Astrocyte (in vitro differentiated cells and primary cell): ENCODE results near the gene EDNRB. TPM values are rescaled to one million over a fixed set of nuclear protein-coding genes. Genes with fewer than 3 reads are reported as not detected.

Source experiments
- DNase-seq: peaks from one replicate; pipeline ENCODE4 v3.0.0-alpha.2; 2010; ENCODE audit warnings: low read depth
- FAIRE-seq: peaks from 2 replicates; lab custom pipeline; 2011; peaks lifted over from hg19 to GRCh38; lab: Jason Lieb, UNC
- H2AFZ ChIP-seq: 2 replicates; pipeline ENCODE4 v1.6.0; 2012; ENCODE audit warnings: low read depth, low read length, inconsistent platforms
- H3K27ac ChIP-seq: 2 replicates; pipeline ENCODE4 v1.5.1; 2011; ENCODE audit warnings: low read depth, low read length, inconsistent platforms
- H3K27me3 ChIP-seq: 2 replicates; pipeline ENCODE4 v1.6.0; 2011; ENCODE audit warnings: low read length, inconsistent platforms; ENCODE audit not compliant: insufficient read depth
- H3K36me3 ChIP-seq: 2 replicates; pipeline ENCODE4 v1.5.1; 2011; ENCODE audit warnings: low read length, inconsistent platforms; ENCODE audit not compliant: insufficient read depth
- H3K4me1 ChIP-seq: 2 replicates; pipeline ENCODE4 v1.5.1; 2011; ENCODE audit warnings: low read length, inconsistent platforms; ENCODE audit not compliant: insufficient read depth
- H3K4me2 ChIP-seq: 2 replicates; pipeline ENCODE4 v1.6.0; 2012; ENCODE audit warnings: low read length, inconsistent platforms
- H3K4me3 ChIP-seq: 2 replicates; pipeline ENCODE4 v1.5.1; 2011; ENCODE audit warnings: low read depth, mild to moderate bottlenecking, low read length, inconsistent platforms; ENCODE audit not compliant: insufficient read depth
- H3K79me2 ChIP-seq: 2 replicates; pipeline ENCODE4 v1.6.0; 2012; ENCODE audit warnings: mild to moderate bottlenecking, low read length, inconsistent platforms; ENCODE audit not compliant: insufficient read depth
- H3K9ac ChIP-seq: 2 replicates; pipeline ENCODE4 v1.6.0; 2012; ENCODE audit warnings: mild to moderate bottlenecking, low read length, inconsistent platforms
- H3K9me3 ChIP-seq: 2 replicates; pipeline ENCODE4 v1.5.1; 2012; ENCODE audit warnings: low read depth, mild to moderate bottlenecking, low read length, inconsistent platforms; ENCODE audit not compliant: insufficient read depth
- H4K20me1 ChIP-seq: 2 replicates; pipeline ENCODE4 v1.6.0; 2012; ENCODE audit warnings: low read length, inconsistent platforms; ENCODE audit not compliant: insufficient read depth
- H3K27ac Mint-ChIP-seq: one replicate; pipeline ENCODE4 v1.8.0; 2021; ENCODE audit warnings: mild to moderate bottlenecking, mixed read lengths; ENCODE audit not compliant: unreplicated experiment
- H3K27me3 Mint-ChIP-seq: one replicate; pipeline ENCODE4 v1.8.0; 2021; ENCODE audit warnings: low read depth, mixed read lengths; ENCODE audit not compliant: unreplicated experiment
- H3K36me3 Mint-ChIP-seq: one replicate; pipeline ENCODE4 v1.8.0; 2021; ENCODE audit warnings: low read depth, mixed read lengths; ENCODE audit not compliant: unreplicated experiment
- H3K4me1 Mint-ChIP-seq: one replicate; pipeline ENCODE4 v1.8.0; 2021; ENCODE audit warnings: low read depth, mixed read lengths; ENCODE audit not compliant: unreplicated experiment
- H3K4me3 Mint-ChIP-seq: one replicate; pipeline ENCODE4 v1.8.0; 2021; ENCODE audit warnings: mild to moderate bottlenecking, moderate library complexity, mixed read lengths; ENCODE audit not compliant: unreplicated experiment
- H3K9me3 Mint-ChIP-seq: one replicate; pipeline ENCODE4 v1.8.0; 2021; ENCODE audit warnings: mild to moderate bottlenecking, mixed read lengths; ENCODE audit not compliant: unreplicated experiment
- CTCF ChIP-seq: IDR thresholded peaks from 2 replicates; pipeline ENCODE4 v1.5.1; 2011; ENCODE audit warnings: low read depth, mild to moderate bottlenecking, inconsistent platforms, low read length, moderate library complexity; ENCODE audit not compliant: insufficient read depth
- EZH2 ChIP-seq: IDR thresholded peaks from 2 replicates; pipeline ENCODE4 v1.6.1; 2012; ENCODE audit warnings: mild to moderate bottlenecking, low read length, inconsistent platforms; ENCODE audit not compliant: insufficient read depth
- total RNA-seq: library from RNA; stranded (reverse); gene quantifications from 2 replicates; pipeline ENCODE4 v1.2.1, GENCODE V29; 2021

EDNRB gene
- total RNA-seq, 1 donor from 2014 or later = 3.2 TPM

- Histone ChIP-seq H4K20me1 (no peaks in the 10 kb centered on the region), H3K9me3 (no peaks in the 10 kb centered on the region), H2AFZ (no peak overlapping the region), H3K4me2 (no peak overlapping the region), H3K27me3 (no peaks in the 10 kb centered on the region), H3K79me2 (no peaks in the 10 kb centered on the region), H3K4me1 (no peaks in the 10 kb centered on the region), H3K9ac (no peak overlapping the region), H3K4me3 (no peak overlapping the region), H3K36me3 (no peaks in the 10 kb centered on the region), H3K27ac (no peak overlapping the region)
- Mint-ChIP-seq H3K27me3 (no peaks in the 10 kb centered on the region), H3K4me3 (no peak overlapping the region), H3K4me1 (no peaks in the 10 kb centered on the region), H3K36me3 (no peaks in the 10 kb centered on the region), H3K9me3 (peaks cover 4% of the 10 kb centered on the region), H3K27ac (no peak overlapping the region)
- no peak for FAIRE-seq
- no peak for TF ChIP-seq CTCF
- no peak for TF ChIP-seq EZH2
- no peak for DNase-seq
These were observed 14.6 kb downstream of the EDNRB start for GRCh38 chr13:77904031-77904430.

GRCh38 chr13:77903435-77903834 is 15.2 kb downstream of the EDNRB start:
- DNase-seq = no peak
- H3K4me3 Mint-ChIP-seq = no peak overlapping the region
- H3K27ac Mint-ChIP-seq = no peak overlapping the region
- no peak for FAIRE-seq
- no peaks in the 10 kb centered on the region for H3K36me3 Mint-ChIP-seq
- Histone ChIP-seq H3K4me1 (no peaks in the 10 kb centered on the region), H3K9me3 (no peaks in the 10 kb centered on the region), H3K27ac (no peak overlapping the region), H3K4me3 (no peak overlapping the region), H4K20me1 (no peaks in the 10 kb centered on the region), H2AFZ (no peak overlapping the region), H3K36me3 (no peaks in the 10 kb centered on the region), H3K9ac (no peak overlapping the region), H3K4me2 (no peak overlapping the region), H3K79me2 (no peaks in the 10 kb centered on the region), H3K27me3 (no peaks in the 10 kb centered on the region)
- TF ChIP-seq EZH2 = no peak
- no peak for TF ChIP-seq CTCF
- no peaks in the 10 kb centered on the region for H3K4me1 Mint-ChIP-seq
- H3K27me3 Mint-ChIP-seq = no peaks in the 10 kb centered on the region
- peaks cover 4% of the 10 kb centered on the region for H3K9me3 Mint-ChIP-seq

- no peak for DNase-seq
- Mint-ChIP-seq H3K4me3 (no peak overlapping the region), H3K4me1 (no peaks in the 10 kb centered on the region), H3K27ac (no peak overlapping the region), H3K36me3 (no peaks in the 10 kb centered on the region), H3K9me3 (peaks cover 4% of the 10 kb centered on the region), H3K27me3 (no peaks in the 10 kb centered on the region)
- no peaks in the 10 kb centered on the region for H3K4me1 ChIP-seq
- TF ChIP-seq CTCF (no peak), EZH2 (no peak)
- no peaks in the 10 kb centered on the region for H3K27me3 ChIP-seq
- no peaks in the 10 kb centered on the region for H3K79me2 ChIP-seq
- H3K9ac ChIP-seq = no peak overlapping the region
- no peak overlapping the region for H3K27ac ChIP-seq
- H3K4me2 ChIP-seq = no peak overlapping the region
- no peak overlapping the region for H2AFZ ChIP-seq
- no peak overlapping the region for H3K4me3 ChIP-seq
- H4K20me1 ChIP-seq = no peaks in the 10 kb centered on the region
- H3K9me3 ChIP-seq = no peaks in the 10 kb centered on the region
- H3K36me3 ChIP-seq = no peaks in the 10 kb centered on the region
- FAIRE-seq = no peak
These were observed 16.2 kb downstream of the EDNRB start for GRCh38 chr13:77902319-77902963.
